ENCODE measurements around the gene GOLPH3.
"Not testable (repeated sequence)": the region's sequence is repeated elsewhere in the genome, so short reads cannot be mapped to it uniquely, and the experiment has no call there.

DNA sequence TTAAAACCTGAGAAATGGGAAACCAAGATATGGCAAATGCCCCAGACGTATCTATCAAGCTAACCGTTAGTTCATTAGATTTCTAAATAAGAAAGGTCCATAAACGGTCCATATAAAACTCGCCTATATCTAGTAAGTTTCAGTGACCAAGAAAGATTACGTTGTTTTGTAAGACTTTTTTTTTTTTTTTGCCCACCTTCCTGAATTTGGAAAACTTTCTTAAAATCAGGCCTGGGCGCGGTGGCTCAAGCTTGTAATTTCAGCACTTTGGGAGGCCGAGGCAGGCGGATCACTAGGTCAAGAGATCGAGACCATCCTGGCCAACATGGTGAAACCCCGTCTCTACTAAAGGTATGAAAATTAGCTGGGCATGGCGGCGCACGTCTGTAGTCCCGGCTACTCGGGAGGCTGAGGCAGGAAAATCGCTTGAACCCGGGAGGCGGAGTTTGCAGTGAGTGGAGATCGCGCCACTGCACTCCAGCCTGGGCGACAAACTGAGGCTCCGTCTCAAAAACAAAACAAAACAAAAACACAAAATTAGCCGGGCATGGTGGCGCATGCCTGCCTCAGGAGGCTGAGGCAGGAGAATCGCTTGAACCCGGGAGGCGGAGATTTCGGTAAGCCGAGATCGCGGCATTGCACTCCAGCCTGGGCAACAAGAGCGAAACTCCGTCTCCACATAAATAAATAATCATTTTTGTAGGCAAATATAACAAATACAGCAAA lies 1.8 kb downstream of the GOLPH3 start:
- TF ChIP-seq, protein P1, sequence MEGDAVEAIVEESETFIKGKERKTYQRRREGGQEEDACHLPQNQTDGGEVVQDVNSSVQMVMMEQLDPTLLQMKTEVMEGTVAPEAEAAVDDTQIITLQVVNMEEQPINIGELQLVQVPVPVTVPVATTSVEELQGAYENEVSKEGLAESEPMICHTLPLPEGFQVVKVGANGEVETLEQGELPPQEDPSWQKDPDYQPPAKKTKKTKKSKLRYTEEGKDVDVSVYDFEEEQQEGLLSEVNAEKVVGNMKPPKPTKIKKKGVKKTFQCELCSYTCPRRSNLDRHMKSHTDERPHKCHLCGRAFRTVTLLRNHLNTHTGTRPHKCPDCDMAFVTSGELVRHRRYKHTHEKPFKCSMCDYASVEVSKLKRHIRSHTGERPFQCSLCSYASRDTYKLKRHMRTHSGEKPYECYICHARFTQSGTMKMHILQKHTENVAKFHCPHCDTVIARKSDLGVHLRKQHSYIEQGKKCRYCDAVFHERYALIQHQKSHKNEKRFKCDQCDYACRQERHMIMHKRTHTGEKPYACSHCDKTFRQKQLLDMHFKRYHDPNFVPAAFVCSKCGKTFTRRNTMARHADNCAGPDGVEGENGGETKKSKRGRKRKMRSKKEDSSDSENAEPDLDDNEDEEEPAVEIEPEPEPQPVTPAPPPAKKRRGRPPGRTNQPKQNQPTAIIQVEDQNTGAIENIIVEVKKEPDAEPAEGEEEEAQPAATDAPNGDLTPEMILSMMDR (IDR thresholded peaks at IDR 0.05; ENCODE audit: poor library complexity, severe bottlenecking) = not testable (repeated sequence)
- not testable (repeated sequence) for TF ChIP-seq POLR2AphosphoS5 (IDR thresholded peaks at IDR 0.05); RAD21 (conservative IDR thresholded peaks at IDR 0.05); EZH2 (IDR thresholded peaks at IDR 0.05; ENCODE audit: borderline replicate concordance, insufficient read depth, low read length, poor library complexity, severe bottlenecking); EP300 (conservative IDR thresholded peaks at IDR 0.05; ENCODE audit: poor library complexity, severe bottlenecking)
- peak; percentile 38 for TF ChIP-seq MXI1 (conservative IDR thresholded peaks at IDR 0.05; ENCODE audit: poor library complexity, severe bottlenecking)

Measured in neural cell (in vitro differentiated cells).